Brain microvascular endothelial cell (primary cell): ENCODE measurements around the gene DNAI4.

ENCODE experiments used
- DNase-seq: peaks from one replicate; pipeline ENCODE4 v3.0.0-alpha.2; 2020
- H3K27ac ChIP-seq: fragments of 250-450 bp; sonication (Bioruptor Pico); 2 replicates; pipeline ENCODE4 v1.5.1; 2020; ENCODE audit warnings: mild to moderate bottlenecking, moderate library complexity
- H3K27me3 ChIP-seq: fragments of 250-450 bp; sonication (Bioruptor Pico); replicated peaks from 2 replicates; pipeline ENCODE4 v1.5.1; 2020; ENCODE audit warnings: mild to moderate bottlenecking
- H3K36me3 ChIP-seq: fragments of 250-450 bp; sonication (Bioruptor Pico); replicated peaks from 2 replicates; pipeline ENCODE4 v1.5.1; 2020; ENCODE audit warnings: mild to moderate bottlenecking
- H3K4me3 ChIP-seq: 2 replicates; pipeline ENCODE4 v1.5.1; 2011; ENCODE audit warnings: low read depth, mild to moderate bottlenecking, control low read depth, low read length, moderate library complexity
- CTCF ChIP-seq: IDR thresholded peaks from 2 replicates; pipeline ENCODE4 v1.5.1; 2011; ENCODE audit warnings: low read depth, mild to moderate bottlenecking, moderate library complexity, low read length, control low read depth, inconsistent platforms; ENCODE audit errors: missing control alignments
- in situ Hi-C: cut with HindIII; loops from 2 replicates; pipeline ENCODE4 v1.10.0; 2017; ENCODE audit warnings: low sequenced_read_pairs, low pct_ligation_motif_present

The DNAI4 gene

GRCh38 chr1:66848193-66848592 lies 76.5 kb downstream of the DNAI4 start:
- no peak for DNase-seq
- H3K36me3 ChIP-seq: no peaks in the 10 kb centered on the region
- no peak for TF ChIP-seq CTCF
- no peak overlapping the region for H3K4me3 ChIP-seq
- in situ Hi-C loops: no loop called here
- H3K27ac ChIP-seq: no peak overlapping the region
- no peaks in the 10 kb centered on the region for H3K27me3 ChIP-seq

GRCh38 chr1:66840929-66841328 lies 83.7 kb downstream of the DNAI4 start:
- Histone ChIP-seq H3K4me3 (no peak overlapping the region), H3K27me3 (no peaks in the 10 kb centered on the region), H3K27ac (no peak overlapping the region), H3K36me3 (no peaks in the 10 kb centered on the region)
- no peak for DNase-seq
- in situ Hi-C loops: no loop called here
- TF ChIP-seq CTCF: no peak

GRCh38 chr1:66834926-66835325 lies 89.7 kb downstream of the DNAI4 start:
- no peak overlapping the region for H3K4me3 ChIP-seq
- H3K27me3 ChIP-seq: no peaks in the 10 kb centered on the region
- in situ Hi-C loops: no loop called here
- no peak for DNase-seq
- TF ChIP-seq CTCF: no peak
- no peaks in the 10 kb centered on the region for H3K36me3 ChIP-seq
- no peak overlapping the region for H3K27ac ChIP-seq

GRCh38 chr1:66833112-66833511 lies 91.5 kb downstream of the DNAI4 start:
- Histone ChIP-seq H3K27me3 (no peaks in the 10 kb centered on the region), H3K4me3 (no peak overlapping the region), H3K36me3 (no peaks in the 10 kb centered on the region), H3K27ac (no peak overlapping the region)
- in situ Hi-C loops: no loop called here
- TF ChIP-seq CTCF: no peak
- DNase-seq: no peak

GRCh38 chr1:66831529-66832239 lies 93.0 kb downstream of the DNAI4 start:
- Histone ChIP-seq H3K36me3 (no peaks in the 10 kb centered on the region), H3K27me3 (no peaks in the 10 kb centered on the region), H3K27ac (no peak overlapping the region), H3K4me3 (no peak overlapping the region)
- no peak for DNase-seq
- in situ Hi-C loops: no loop called here
- TF ChIP-seq CTCF: no peak

GRCh38 chr1:66824771-66825170 lies 99.9 kb downstream of the DNAI4 start:
- no peak for TF ChIP-seq CTCF
- H3K27ac ChIP-seq: no peak overlapping the region
- no peaks in the 10 kb centered on the region for H3K36me3 ChIP-seq
- no peaks in the 10 kb centered on the region for H3K27me3 ChIP-seq
- in situ Hi-C loops: no loop called here
- H3K4me3 ChIP-seq: no peak overlapping the region
- no peak for DNase-seq
